Lower lobe of right lung (tissue), 2 donors: ENCODE measurements around the gene LRIG1. TPM values are rescaled to one million over a fixed set of nuclear protein-coding genes. Genes with fewer than 3 reads are reported as not detected.
"Not testable (repeated sequence)": the region's sequence is repeated elsewhere in the genome, so short reads cannot be mapped to it uniquely, and the experiment has no call there.

ENCODE experiments used
- ATAC-seq, 2 donors: fragments of 200-7000 bp; cut with Tn5 transposase; one replicate each; pipeline ENCODE4 v1.9.1; 2020 to 2022; ENCODE audit warnings: mild to moderate bottlenecking in 2 of 2, moderate library complexity in 2 of 2
- DNase-seq: peaks from one replicate; pipeline ENCODE4 v3.0.0-alpha.2; 2020
- H3K27ac ChIP-seq: fragments of 200-600 bp; one replicate; pipeline ENCODE4 v1.8.0; 2022
- H3K27me3 ChIP-seq: fragments of 200-600 bp; one replicate; pipeline ENCODE4 v1.8.0; 2022; ENCODE audit warnings: low read depth
- H3K36me3 ChIP-seq: fragments of 200-600 bp; one replicate; pipeline ENCODE4 v1.8.0; 2022; ENCODE audit warnings: mild to moderate bottlenecking
- H3K4me1 ChIP-seq: fragments of 200-600 bp; one replicate; pipeline ENCODE4 v1.8.0; 2022
- H3K4me3 ChIP-seq: fragments of 200-600 bp; one replicate; pipeline ENCODE4 v1.8.0; 2022; ENCODE audit warnings: mild to moderate bottlenecking
- H3K9me3 ChIP-seq: fragments of 200-600 bp; one replicate; pipeline ENCODE4 v1.8.0; 2022
- intact Hi-C: fragments of 100-400 bp; cut with DNase I; formaldehyde crosslinking; loops from one replicate; pipeline ENCODE4 v1.11.0; 2022
- total RNA-seq: library from RNA; stranded (reverse); fragmentation: NEBNext Ultra II Directional; extraction: Animal tissue kit (Norgen Biotek cat#: 25700); gene quantifications from one replicate; pipeline ENCODE4 v1.2.1, GENCODE V29; 2021
- TF ChIP-seq, protein P1 (sequence below): fragments of 200-600 bp; IDR thresholded peaks from one replicate; pipeline ENCODE4 v1.8.0; 2022; ENCODE audit warnings: antibody characterized with exemption, mild to moderate bottlenecking
- donor health status: DM: no; HTN: yes; CAD: no; lungs with severe emphysema.

The LRIG1 gene
- total RNA-seq, 1 donor from 2014 or later, result 54.2 TPM

DNA sequence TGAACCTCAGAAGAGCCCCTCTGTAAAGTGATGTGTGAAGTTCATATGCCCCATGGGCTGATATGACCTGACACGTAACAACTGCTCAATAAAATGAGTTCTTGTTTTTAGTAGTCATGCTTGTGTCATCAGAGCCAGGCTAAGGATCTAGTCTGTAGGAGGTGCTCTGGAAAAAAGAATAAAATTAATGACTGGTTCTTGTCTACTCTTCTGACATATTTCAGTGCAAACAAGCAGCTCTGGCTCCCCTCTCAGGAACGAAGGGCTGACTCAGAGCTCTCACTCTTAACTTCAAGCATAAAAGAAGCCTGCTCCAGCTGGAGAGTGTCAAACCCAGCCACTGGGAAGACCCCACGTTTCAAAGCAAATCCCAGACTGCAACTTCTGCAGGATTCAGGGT, 77.0 kb downstream of the LRIG1 start:
- Histone ChIP-seq H3K9me3 (peaks cover 7% of the 10 kb centered on the region), H3K36me3 (no peaks in the 10 kb centered on the region), H3K4me3 (no peak overlapping the region), H3K27ac (no peak overlapping the region), H3K4me1 (peaks cover 30% of the 10 kb centered on the region), H3K27me3 (no peaks in the 10 kb centered on the region)
- ATAC-seq (peak; percentile 6 to 14), DNase-seq (no peak)
- intact Hi-C loops, result no loop called here
- TF ChIP-seq, protein P1, sequence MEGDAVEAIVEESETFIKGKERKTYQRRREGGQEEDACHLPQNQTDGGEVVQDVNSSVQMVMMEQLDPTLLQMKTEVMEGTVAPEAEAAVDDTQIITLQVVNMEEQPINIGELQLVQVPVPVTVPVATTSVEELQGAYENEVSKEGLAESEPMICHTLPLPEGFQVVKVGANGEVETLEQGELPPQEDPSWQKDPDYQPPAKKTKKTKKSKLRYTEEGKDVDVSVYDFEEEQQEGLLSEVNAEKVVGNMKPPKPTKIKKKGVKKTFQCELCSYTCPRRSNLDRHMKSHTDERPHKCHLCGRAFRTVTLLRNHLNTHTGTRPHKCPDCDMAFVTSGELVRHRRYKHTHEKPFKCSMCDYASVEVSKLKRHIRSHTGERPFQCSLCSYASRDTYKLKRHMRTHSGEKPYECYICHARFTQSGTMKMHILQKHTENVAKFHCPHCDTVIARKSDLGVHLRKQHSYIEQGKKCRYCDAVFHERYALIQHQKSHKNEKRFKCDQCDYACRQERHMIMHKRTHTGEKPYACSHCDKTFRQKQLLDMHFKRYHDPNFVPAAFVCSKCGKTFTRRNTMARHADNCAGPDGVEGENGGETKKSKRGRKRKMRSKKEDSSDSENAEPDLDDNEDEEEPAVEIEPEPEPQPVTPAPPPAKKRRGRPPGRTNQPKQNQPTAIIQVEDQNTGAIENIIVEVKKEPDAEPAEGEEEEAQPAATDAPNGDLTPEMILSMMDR, result no peak

DNA sequence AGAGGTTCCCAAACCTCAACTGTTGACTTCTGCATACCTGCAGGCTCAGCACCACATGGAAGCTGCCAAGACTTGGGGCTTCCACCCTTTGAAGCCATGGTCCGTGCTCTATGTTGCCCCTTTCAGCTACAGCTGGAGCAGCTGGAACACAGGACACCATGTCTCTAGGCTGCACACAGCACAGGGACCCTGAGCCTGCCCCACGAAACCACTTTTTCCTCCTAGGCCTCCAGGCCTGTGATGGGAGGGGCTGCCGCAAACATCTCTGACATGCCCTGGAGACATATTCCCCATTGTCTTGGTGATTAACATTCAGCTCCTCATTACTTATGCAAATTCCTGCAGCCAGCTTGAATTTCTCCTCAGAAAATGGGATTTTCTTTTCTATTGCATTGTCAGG, 78.9 kb downstream of the LRIG1 start:
- H3K36me3 ChIP-seq, intact Hi-C loops, H3K9me3 ChIP-seq, H3K4me3 ChIP-seq, H3K27me3 ChIP-seq, ATAC-seq, DNase-seq, H3K27ac ChIP-seq: not testable (repeated sequence)
- H3K4me1 ChIP-seq, result peaks cover 32% of the 10 kb centered on the region

DNA sequence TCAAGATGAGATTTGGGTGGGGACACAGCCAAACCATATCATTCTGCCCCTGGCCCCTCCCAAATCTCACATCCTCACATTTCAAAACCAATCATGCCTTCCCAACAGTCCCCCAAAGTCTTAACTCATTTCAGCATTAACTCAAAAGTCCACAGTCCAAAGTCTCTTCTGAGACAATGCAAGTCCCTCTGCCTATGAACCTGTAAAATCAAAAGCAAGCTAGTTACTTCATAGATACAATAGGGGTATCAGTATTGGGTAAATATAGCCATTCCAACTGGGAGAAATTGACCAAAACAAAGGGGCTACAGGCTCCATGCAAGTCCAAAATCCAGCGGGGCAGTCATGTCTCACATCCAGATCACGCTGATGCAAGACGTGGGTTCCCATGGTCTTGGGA, 79.7 kb downstream of the LRIG1 start:
- peaks cover 40% of the 10 kb centered on the region for H3K4me1 ChIP-seq
- not testable (repeated sequence) for DNase-seq

DNA sequence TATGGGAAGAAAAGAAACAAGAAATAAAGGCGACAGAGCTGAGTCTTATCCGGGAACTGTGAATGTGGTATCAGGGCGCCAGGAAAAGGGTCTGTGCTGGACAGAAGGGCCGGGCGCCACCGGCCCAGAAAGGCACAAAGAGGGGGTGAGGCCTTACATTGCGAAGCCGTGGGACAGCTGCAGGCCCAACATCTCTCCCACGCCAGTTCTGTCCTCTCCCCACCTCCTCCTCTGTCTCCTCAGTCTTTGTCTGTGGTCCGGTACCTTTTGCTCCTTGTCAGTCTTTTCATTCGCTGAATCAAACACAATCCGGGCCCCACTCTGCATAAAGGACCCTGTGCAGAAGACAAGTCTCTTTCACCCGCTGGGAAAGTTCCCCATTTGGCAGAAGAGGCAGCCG, 81.8 kb downstream of the LRIG1 start:
- TF ChIP-seq, protein P1, result no peak
- Histone ChIP-seq H3K27me3 (no peaks in the 10 kb centered on the region), H3K36me3 (peaks cover 22% of the 10 kb centered on the region), H3K27ac (peak overlapping the region; percentile 51), H3K4me3 (no peak overlapping the region), H3K4me1 (peaks cover 32% of the 10 kb centered on the region), H3K9me3 (peaks cover 7% of the 10 kb centered on the region)
- DNase-seq (no peak), ATAC-seq (peak in 1 of 2 donors; percentile 6)
- intact Hi-C loops, result no loop called here

More for the DNA sequence above, 79.7 kb downstream of the LRIG1 start:
- H3K9me3 ChIP-seq, intact Hi-C loops, H3K4me3 ChIP-seq, ATAC-seq, H3K27me3 ChIP-seq, H3K36me3 ChIP-seq, H3K27ac ChIP-seq: not testable (repeated sequence)

DNA sequence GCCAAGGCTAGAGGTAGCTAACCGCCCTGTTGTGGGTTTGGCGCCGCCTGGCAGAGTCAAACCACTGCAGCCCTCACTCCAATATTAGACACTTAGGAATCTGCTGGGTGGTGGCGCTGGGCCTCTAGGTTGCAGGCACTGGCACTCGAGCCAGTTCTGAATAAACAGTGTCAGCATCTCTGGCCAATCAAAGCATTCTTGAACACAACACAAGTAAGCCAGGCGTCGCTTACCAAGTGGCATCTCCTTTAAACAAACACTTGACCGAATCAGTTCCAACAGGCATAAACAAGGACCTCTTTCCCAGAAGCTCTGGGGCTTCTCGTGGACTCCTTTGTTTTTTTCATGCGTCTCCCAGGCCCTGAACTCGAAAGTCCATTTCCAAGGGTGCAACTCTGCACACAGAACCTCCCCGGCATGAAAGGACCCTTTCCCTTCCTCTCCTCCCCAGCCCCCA, 82.3 kb downstream of the LRIG1 start:
- TF ChIP-seq, protein P1, result peak; percentile 46
- H3K4me1 ChIP-seq, result peaks cover 32% of the 10 kb centered on the region
- H3K27ac ChIP-seq, result peak overlapping the region; percentile 51
- no peaks in the 10 kb centered on the region for H3K27me3 ChIP-seq
- no peak overlapping the region for H3K4me3 ChIP-seq
- DNase-seq, result peak; percentile 83
- ATAC-seq, result peak; percentile 97 to 98
- H3K36me3 ChIP-seq, result peaks cover 25% of the 10 kb centered on the region
- intact Hi-C loops, result no loop called here
- H3K9me3 ChIP-seq, result peaks cover 7% of the 10 kb centered on the region

DNA sequence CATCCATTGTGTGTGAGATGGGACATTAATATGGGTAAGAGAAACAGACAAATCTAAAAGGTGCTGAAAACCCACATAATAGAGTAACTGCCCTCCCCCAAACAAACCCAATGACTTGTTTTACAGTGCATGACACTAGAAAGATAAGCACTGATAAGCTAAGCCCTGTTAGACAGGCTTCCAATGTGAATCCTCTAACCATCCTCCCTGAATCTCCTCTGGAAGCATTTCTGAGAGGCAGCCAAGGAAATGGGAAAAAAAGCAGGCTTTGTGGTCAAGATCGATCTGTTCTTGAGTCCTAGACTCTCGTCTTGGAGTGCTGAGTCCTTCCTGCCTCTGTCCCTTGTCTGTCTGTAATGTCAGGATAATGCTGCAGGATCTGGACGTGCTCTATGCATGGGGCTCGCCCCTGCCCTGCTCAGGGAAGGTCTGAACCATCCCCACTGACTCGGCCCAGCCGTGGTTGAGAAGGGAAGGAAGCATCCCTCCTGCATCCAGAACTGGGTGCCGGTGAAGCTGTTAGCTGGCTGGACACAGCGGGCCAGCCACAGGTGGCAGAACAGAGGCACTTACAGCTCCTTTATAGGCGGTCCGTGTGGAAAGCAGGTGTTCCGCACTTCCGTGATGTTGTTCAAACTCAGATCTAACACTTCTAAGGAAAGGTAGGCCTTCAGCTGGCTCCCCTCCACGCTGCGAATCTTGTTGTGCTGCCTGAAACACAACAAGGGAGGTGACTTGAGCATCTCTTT, 84.1 kb downstream of the LRIG1 start:
- no peak for ATAC-seq
- TF ChIP-seq, protein P1, result no peak
- intact Hi-C loops, result no loop called here

More for the DNA sequence above, 84.1 kb downstream of the LRIG1 start:
- no peak overlapping the region for H3K27ac ChIP-seq
- peaks cover 4% of the 10 kb centered on the region for H3K9me3 ChIP-seq
- peaks cover 40% of the 10 kb centered on the region for H3K36me3 ChIP-seq
- H3K4me1 ChIP-seq, result peaks cover 32% of the 10 kb centered on the region
- H3K4me3 ChIP-seq, result no peak overlapping the region
- no peak for DNase-seq
- no peaks in the 10 kb centered on the region for H3K27me3 ChIP-seq
